ENCODE data around the gene ZSCAN2.

DNA sequence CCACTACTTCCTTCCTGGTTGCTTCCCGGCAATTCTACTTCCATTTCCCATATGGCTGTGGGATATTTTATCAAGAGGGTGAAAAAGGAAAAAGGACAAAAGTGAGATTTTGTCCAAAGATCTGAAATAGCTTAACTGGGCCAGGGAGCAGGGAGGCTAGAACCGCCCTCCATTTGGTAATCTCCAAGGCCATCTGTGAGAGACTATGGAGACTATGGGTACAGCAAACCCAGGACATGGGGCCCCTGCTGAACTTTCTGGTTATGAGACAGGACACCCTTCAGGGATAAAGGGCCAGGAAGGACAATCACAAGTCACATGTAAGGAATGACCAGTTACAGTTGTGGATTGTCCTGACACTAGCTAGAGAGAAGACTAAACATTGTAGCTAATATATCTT is 24.3 kb downstream of the ZSCAN2 start:
- no peak for TF ChIP-seq MYC (IDR thresholded peaks at IDR 0.05; ENCODE audit: insufficient read depth, insufficient read length, insufficient replicate concordance, low read length, severe bottlenecking)
- TF ChIP-seq ASH2L (IDR thresholded peaks at IDR 0.05; ENCODE audit: borderline replicate concordance, low read depth), result no peak
- TF ChIP-seq SIN3A (IDR thresholded peaks at IDR 0.05; ENCODE audit: low read depth, low read length), result no peak
- no peak for TF ChIP-seq MXI1 (IDR thresholded peaks at IDR 0.05; ENCODE audit: low read depth, low read length)
- TF ChIP-seq DPF2 (IDR thresholded peaks at IDR 0.05), result no peak
- TF ChIP-seq CTCF (IDR thresholded peaks at IDR 0.05 in 2 of 3, conservative IDR thresholded peaks at IDR 0.05 in 1 of 3; ENCODE audit: control insufficient read depth in 2 of 3, extremely low read depth in 1 of 3, insufficient read depth in 1 of 3, low read depth in 3 of 3, low read length in 3 of 3), result no peak
- no peak for TF ChIP-seq POLR2A (IDR thresholded peaks at IDR 0.05; ENCODE audit: low read depth, low read length)
- TF ChIP-seq SUZ12 (IDR thresholded peaks at IDR 0.05; ENCODE audit: unreplicated experiment), result no peak
- TF ChIP-seq EZH2 (IDR thresholded peaks at IDR 0.05; ENCODE audit: borderline replicate concordance, control insufficient read depth, low read depth, low read length), result no peak

Measured in GM12878 (cell line).